HG03064 (cell line): ENCODE data around the gene TBX6.
"Not testable (repeated sequence)": the region's sequence is repeated elsewhere in the genome, so short reads cannot be mapped to it uniquely, and the experiment has no call there.

ENCODE experiments used
- ATAC-seq: cut with Tn5 transposase; IDR thresholded peaks from one replicate; pipeline ENCODE4 v1.9.1; 2021; ENCODE audit warnings: low read depth; ENCODE audit not compliant: unreplicated experiment

The TBX6 gene

DNA sequence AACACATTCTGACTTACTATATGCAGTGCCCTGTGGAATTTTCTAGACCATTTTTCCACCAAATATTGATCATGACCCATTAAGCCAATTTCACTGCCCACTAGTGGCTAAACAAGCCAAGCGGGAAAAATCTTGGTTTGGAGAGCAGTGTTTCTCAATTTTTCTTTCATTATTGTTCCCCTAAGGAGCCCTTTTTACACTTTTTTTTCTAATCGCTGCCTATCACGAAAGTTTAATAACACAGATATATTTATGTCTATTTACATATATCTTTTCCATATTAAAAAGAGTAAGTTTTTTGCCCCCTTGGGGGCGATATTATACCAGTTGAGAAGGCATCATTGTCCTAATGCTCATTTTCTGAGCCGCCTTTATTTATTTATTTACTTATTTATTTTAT lies 49.9 kb downstream of the TBX6 start:
- no peak for ATAC-seq

DNA sequence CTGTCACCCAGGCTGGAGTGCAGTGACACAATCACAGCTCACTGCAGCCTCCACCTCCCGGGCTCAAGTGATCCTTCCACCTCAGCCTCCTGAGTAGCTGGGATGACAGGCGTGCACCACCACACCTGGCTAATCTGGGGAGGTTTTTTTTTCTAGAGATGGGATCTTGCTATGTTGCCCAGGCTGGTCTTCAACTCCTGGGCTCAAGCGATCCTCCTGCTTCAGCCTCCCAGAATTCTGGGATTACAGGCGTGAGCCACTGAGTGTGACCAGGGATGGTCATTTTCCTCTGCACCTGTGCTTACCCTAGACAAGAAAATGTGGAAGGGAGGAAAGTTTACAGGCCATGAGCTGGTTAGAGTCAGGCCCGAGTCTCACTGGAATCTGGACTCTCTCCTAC lies 51.0 kb downstream of the TBX6 start:
- not testable (repeated sequence) for ATAC-seq

DNA sequence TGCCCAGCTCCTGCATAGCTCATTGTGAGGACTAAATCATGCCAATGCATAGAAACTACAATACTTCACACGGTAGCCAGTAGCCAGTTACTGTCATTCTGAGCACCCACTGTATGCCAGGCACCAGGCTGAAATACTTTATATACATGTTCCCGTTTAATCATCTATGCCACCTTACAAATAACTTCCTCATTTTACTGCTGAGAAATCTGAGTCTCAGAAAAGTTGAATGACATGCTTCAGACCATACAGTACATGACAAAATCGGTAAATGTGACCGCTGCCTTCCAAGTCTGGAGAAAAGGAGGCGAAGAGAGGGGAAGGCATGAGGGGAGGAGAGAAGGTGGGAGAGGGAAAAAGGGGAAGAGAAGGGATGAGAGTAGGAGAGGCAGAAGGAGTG lies 51.5 kb downstream of the TBX6 start:
- ATAC-seq, result no peak
